ENCODE results near the gene ROCK2.
A peak's percentile ranks its signal among the peaks of the same experiment; 100 is the strongest.

ROCK2 gene

GRCh38 chr2:11344342-11344955 is at the start of gene ROCK2:
ROCK2 (minus strand) TSS chr2:11344636; CDS start chr2:11344136, 500 bp downstream.
- TF ChIP-seq, protein P1, sequence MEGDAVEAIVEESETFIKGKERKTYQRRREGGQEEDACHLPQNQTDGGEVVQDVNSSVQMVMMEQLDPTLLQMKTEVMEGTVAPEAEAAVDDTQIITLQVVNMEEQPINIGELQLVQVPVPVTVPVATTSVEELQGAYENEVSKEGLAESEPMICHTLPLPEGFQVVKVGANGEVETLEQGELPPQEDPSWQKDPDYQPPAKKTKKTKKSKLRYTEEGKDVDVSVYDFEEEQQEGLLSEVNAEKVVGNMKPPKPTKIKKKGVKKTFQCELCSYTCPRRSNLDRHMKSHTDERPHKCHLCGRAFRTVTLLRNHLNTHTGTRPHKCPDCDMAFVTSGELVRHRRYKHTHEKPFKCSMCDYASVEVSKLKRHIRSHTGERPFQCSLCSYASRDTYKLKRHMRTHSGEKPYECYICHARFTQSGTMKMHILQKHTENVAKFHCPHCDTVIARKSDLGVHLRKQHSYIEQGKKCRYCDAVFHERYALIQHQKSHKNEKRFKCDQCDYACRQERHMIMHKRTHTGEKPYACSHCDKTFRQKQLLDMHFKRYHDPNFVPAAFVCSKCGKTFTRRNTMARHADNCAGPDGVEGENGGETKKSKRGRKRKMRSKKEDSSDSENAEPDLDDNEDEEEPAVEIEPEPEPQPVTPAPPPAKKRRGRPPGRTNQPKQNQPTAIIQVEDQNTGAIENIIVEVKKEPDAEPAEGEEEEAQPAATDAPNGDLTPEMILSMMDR (IDR thresholded peaks at IDR 0.05; ENCODE audit: low read depth, low read length): no peak
- DNase-seq (ENCODE audit: extremely low read depth, low read depth): peak; percentile 55

GRCh38 chr2:11393711-11394236 is 49.3 kb upstream of the ROCK2 start:
- no peak for DNase-seq (ENCODE audit: extremely low read depth, low read depth)
- TF ChIP-seq, protein P1 (IDR thresholded peaks at IDR 0.05; ENCODE audit: low read depth, low read length): no peak

- no peak for DNase-seq (ENCODE audit: extremely low read depth, low read depth)
- TF ChIP-seq, protein P1 (IDR thresholded peaks at IDR 0.05; ENCODE audit: low read depth, low read length): no peak
Measured at GRCh38 chr2:11391942-11392266, 47.5 kb upstream of the ROCK2 start.

GRCh38 chr2:11390399-11390658 is 45.9 kb upstream of the ROCK2 start:
- TF ChIP-seq, protein P1 (IDR thresholded peaks at IDR 0.05; ENCODE audit: low read depth, low read length): no peak
- no peak for DNase-seq (ENCODE audit: extremely low read depth, low read depth)

GRCh38 chr2:11389551-11390398 is 45.3 kb upstream of the ROCK2 start:
- peak; percentile 72 for DNase-seq (ENCODE audit: extremely low read depth, low read depth)

DNA sequence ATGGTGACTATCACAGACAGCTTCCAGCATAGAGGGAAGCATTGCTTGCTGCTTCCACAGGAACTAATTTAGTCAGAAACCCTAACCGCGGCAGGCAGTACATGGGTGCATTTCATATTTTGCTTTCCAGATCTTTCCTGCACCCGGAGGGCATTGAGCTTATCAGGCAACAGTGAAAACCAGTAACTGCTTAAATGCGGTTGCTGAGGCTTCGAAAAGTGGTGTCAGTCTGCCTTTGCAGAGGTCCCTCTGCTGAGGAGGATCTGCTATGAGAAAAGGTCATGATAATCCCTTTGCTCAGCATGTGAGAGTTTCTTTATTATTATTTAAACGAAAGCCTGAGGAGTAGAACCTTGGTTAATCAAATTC is 44.6 kb upstream of the ROCK2 start:
- TF ChIP-seq, protein P1 (IDR thresholded peaks at IDR 0.05; ENCODE audit: low read depth, low read length): no peak
- DNase-seq (ENCODE audit: extremely low read depth, low read depth): no peak

More at GRCh38 chr2:11389551-11390398, 45.3 kb upstream of the ROCK2 start:
- TF ChIP-seq, protein P1 (IDR thresholded peaks at IDR 0.05; ENCODE audit: low read depth, low read length): no peak

All from AG09319 (cell line).